OCI-LY1 (cell line): Measurements from ENCODE around the gene FURIN.

Experiments used
- H2AFZ ChIP-seq: fragments of 200-600 bp; sonication (generic), shearing (Covaris generic); 2 replicates; pipeline ENCODE4 v1.6.0; 2014; ENCODE audit warnings: antibody characterized with exemption, mild to moderate bottlenecking, low read length
- H3F3A ChIP-seq: fragments of 200-600 bp; sonication (generic), shearing (Covaris generic); 2 replicates; pipeline ENCODE4 v1.6.0; 2014; ENCODE audit warnings: mild to moderate bottlenecking, antibody characterized with exemption, low read length, moderate library complexity; ENCODE audit not compliant: insufficient read depth
- H3K27ac ChIP-seq: fragments of 200-600 bp; sonication (generic); 2 replicates; pipeline ENCODE4 v1.5.1; 2014; ENCODE audit warnings: low read length, mixed run types, mild to moderate bottlenecking, low read depth; ENCODE audit not compliant: poor library complexity, severe bottlenecking
- H3K27me3 ChIP-seq: fragments of 200-600 bp; sonication (generic); 2 replicates; pipeline ENCODE4 v1.6.0; 2014; ENCODE audit warnings: antibody characterized with exemption, mild to moderate bottlenecking, low read length, moderate library complexity; ENCODE audit not compliant: insufficient read depth
- H3K36me3 ChIP-seq: fragments of 200-600 bp; sonication (generic); 2 replicates; pipeline ENCODE4 v1.6.1; 2014; ENCODE audit warnings: mild to moderate bottlenecking, antibody characterized with exemption, low read length, moderate library complexity, mixed read lengths; ENCODE audit not compliant: insufficient read depth
- H3K4me1 ChIP-seq: fragments of 200-600 bp; sonication (generic); 2 replicates; pipeline ENCODE4 v1.5.1; 2014; ENCODE audit warnings: mild to moderate bottlenecking, low read length, moderate library complexity; ENCODE audit not compliant: insufficient read depth, severe bottlenecking
- H3K4me2 ChIP-seq: fragments of 200-600 bp; sonication (generic), shearing (Covaris generic); 2 replicates; pipeline ENCODE4 v1.6.1; 2014; ENCODE audit warnings: low read length
- H3K4me3 ChIP-seq: fragments of 200-600 bp; sonication (generic); 2 replicates; pipeline ENCODE4 v1.5.1; 2014; ENCODE audit warnings: low read length, low read depth, mild to moderate bottlenecking, mixed read lengths; ENCODE audit not compliant: poor library complexity, severe bottlenecking
- H3K79me2 ChIP-seq: fragments of 200-600 bp; shearing (Covaris generic); 2 replicates; pipeline ENCODE4 v1.6.1; 2016; ENCODE audit warnings: mixed run types, low read length, mixed read lengths; ENCODE audit not compliant: insufficient read depth
- H3K9ac ChIP-seq: fragments of 200-600 bp; sonication (generic), shearing (Covaris generic); 2 replicates; pipeline ENCODE4 v1.6.1; 2014; ENCODE audit warnings: mild to moderate bottlenecking, low read length, mixed read lengths
- H3K9me2 ChIP-seq: fragments of 200-600 bp; sonication (generic), shearing (Covaris generic); 2 replicates; pipeline ENCODE4 v1.6.1; 2014; ENCODE audit warnings: low read depth, mild to moderate bottlenecking, low read length, mixed read lengths
- H3K9me3 ChIP-seq: fragments of 200-600 bp; shearing (Covaris generic); 2 replicates; pipeline ENCODE4 v1.6.1; 2014; ENCODE audit warnings: low read length, mixed read lengths
- H4K20me1 ChIP-seq: fragments of 200-600 bp; sonication (generic), shearing (Covaris generic); 2 replicates; pipeline ENCODE4 v1.6.0; 2016; ENCODE audit warnings: mild to moderate bottlenecking, low read length; ENCODE audit not compliant: insufficient read depth
- CTCF ChIP-seq: fragments of 200-600 bp; sonication (generic), shearing (Covaris generic); IDR thresholded peaks from 2 replicates; pipeline ENCODE4 v1.5.1; 2017; ENCODE audit warnings: mild to moderate bottlenecking, antibody characterized with exemption, low read length, moderate library complexity, mixed read lengths
- EZH2 ChIP-seq: fragments of 200-600 bp; sonication (generic), shearing (Covaris generic); IDR thresholded peaks from 2 replicates; pipeline ENCODE4 v1.8.0; 2017; ENCODE audit warnings: borderline replicate concordance, mixed run types, mild to moderate bottlenecking, antibody characterized with exemption, low read length, moderate library complexity, mixed read lengths

The FURIN gene

GRCh38 chr15:90860942-90861675, 7.3 kb upstream of the FURIN start:
- no peaks in the 10 kb centered on the region for H3K79me2 ChIP-seq
- no peak overlapping the region for H3K9ac ChIP-seq
- no peaks in the 10 kb centered on the region for H3K9me3 ChIP-seq
- H3K4me3 ChIP-seq: no peak overlapping the region
- TF ChIP-seq EZH2 (no peak), CTCF (no peak)
- no peak overlapping the region for H2AFZ ChIP-seq
- H3K4me2 ChIP-seq: no peak overlapping the region
- no peaks in the 10 kb centered on the region for H4K20me1 ChIP-seq
- H3K36me3 ChIP-seq: no peaks in the 10 kb centered on the region
- H3K27ac ChIP-seq: no peak overlapping the region
- H3K27me3 ChIP-seq: 0 out of 2 replicates have a peak, but pooled peaks cover 9% of the 10 kb centered on the region
- no peaks in the 10 kb centered on the region for H3F3A ChIP-seq
- no peaks in the 10 kb centered on the region for H3K9me2 ChIP-seq
- peaks cover 10% of the 10 kb centered on the region for H3K4me1 ChIP-seq

- Histone ChIP-seq H3F3A (no peaks in the 10 kb centered on the region), H3K4me1 (peaks cover under 1% of the 10 kb centered on the region), H3K9me3 (no peaks in the 10 kb centered on the region), H3K36me3 (no peaks in the 10 kb centered on the region), H3K79me2 (no peaks in the 10 kb centered on the region), H4K20me1 (no peaks in the 10 kb centered on the region), H3K4me3 (no peak overlapping the region), H3K9ac (no peak overlapping the region), H3K9me2 (no peaks in the 10 kb centered on the region), H3K4me2 (no peak overlapping the region), H2AFZ (no peak overlapping the region), H3K27ac (no peak overlapping the region), H3K27me3 (0 out of 2 replicates have a peak, but pooled peaks cover 9% of the 10 kb centered on the region)
- TF ChIP-seq CTCF (no peak), EZH2 (no peak)
Observed at GRCh38 chr15:90862487-90862886, 5.9 kb upstream of the FURIN start.

DNA sequence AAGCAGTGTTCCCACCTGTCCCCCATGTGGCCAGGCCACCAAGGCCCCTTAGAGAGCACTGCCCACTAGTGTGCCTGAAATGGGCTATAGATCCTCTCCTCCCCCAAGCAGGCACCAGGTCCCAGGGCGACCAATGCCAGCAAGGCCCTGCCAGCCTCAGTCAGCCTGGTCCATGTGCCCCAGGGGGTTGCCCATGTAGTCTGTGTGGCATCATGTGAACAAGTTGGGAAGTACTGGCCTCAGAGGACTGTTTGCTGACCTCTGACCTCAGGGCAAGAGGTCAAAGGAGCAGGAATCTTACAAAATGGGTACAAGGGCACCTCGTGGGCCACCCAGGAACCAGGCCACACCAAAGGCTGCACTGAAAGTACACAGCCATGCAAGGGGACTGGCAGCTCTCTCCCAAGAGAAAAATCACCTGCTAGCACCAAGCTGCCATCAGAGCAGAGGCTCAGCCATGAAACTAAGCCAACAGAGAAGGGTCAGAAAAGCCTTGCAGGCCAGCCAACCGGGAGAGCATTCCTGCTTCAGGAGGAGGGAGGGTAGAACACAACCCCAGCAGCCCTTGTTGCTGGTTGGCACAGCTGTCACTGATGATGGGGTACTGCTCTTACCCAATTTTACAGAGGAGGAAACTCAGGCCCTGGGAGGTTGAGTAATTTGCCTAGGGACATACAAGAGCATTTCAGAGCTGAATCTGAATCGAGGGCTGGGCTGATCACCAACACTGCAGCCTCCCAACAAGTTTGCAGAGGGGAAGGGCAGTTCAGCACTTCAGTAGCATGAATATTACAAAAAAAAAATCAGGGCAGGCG, 5.2 kb upstream of the FURIN start:
- no peaks in the 10 kb centered on the region for H4K20me1 ChIP-seq
- H3F3A ChIP-seq: no peaks in the 10 kb centered on the region
- H2AFZ ChIP-seq: no peak overlapping the region
- H3K79me2 ChIP-seq: no peaks in the 10 kb centered on the region
- no peak overlapping the region for H3K4me3 ChIP-seq
- H3K9me3 ChIP-seq: no peaks in the 10 kb centered on the region
- H3K9ac ChIP-seq: no peak overlapping the region
- H3K27me3 ChIP-seq: 0 out of 2 replicates have a peak, but pooled peaks cover 9% of the 10 kb centered on the region
- TF ChIP-seq CTCF (no peak), EZH2 (no peak)
- H3K9me2 ChIP-seq: no peaks in the 10 kb centered on the region
- H3K4me2 ChIP-seq: no peak overlapping the region
- H3K36me3 ChIP-seq: no peaks in the 10 kb centered on the region
- H3K4me1 ChIP-seq: no peaks in the 10 kb centered on the region
- no peak overlapping the region for H3K27ac ChIP-seq
